GM18526 (cell line): Measurements from ENCODE around the gene CRYGS.

Experiments used
- POLR2A ChIP-seq: IDR thresholded peaks from 3 replicates; pipeline ENCODE4 v1.6.1; 2011; ENCODE audit not compliant: insufficient read length; ENCODE audit errors: extremely low read depth

CRYGS gene

GRCh38 chr3:186512570-186513302 is 31.4 kb downstream of the CRYGS start:
- no peak for TF ChIP-seq POLR2A

- TF ChIP-seq POLR2A = no peak
These were observed 32.5 kb downstream of the CRYGS start for GRCh38 chr3:186511702-186512101.

- TF ChIP-seq POLR2A = no peak
These were observed 32.9 kb downstream of the CRYGS start for GRCh38 chr3:186511245-186511644.

GRCh38 chr3:186510374-186511079 is 33.7 kb downstream of the CRYGS start:
- TF ChIP-seq POLR2A = no peak

- TF ChIP-seq POLR2A = no peak
These were observed 34.8 kb downstream of the CRYGS start for GRCh38 chr3:186509423-186509822.

- no peak for TF ChIP-seq POLR2A
These were observed 37.3 kb downstream of the CRYGS start for GRCh38 chr3:186506857-186507256.

- TF ChIP-seq POLR2A = no peak
These were observed 37.9 kb downstream of the CRYGS start for GRCh38 chr3:186506191-186506739.

GRCh38 chr3:186502966-186503712 is 41.0 kb downstream of the CRYGS start:
- TF ChIP-seq POLR2A = no peak

GRCh38 chr3:186502138-186502948 is 41.8 kb downstream of the CRYGS start:
- TF ChIP-seq POLR2A = no peak

GRCh38 chr3:186497608-186498007 is 46.6 kb downstream of the CRYGS start:
- no peak for TF ChIP-seq POLR2A

- TF ChIP-seq POLR2A = no peak
These were observed 47.5 kb downstream of the CRYGS start for GRCh38 chr3:186496635-186497034.

GRCh38 chr3:186496016-186496415 is 48.2 kb downstream of the CRYGS start:
- TF ChIP-seq POLR2A = no peak

GRCh38 chr3:186493525-186494255 is 50.5 kb downstream of the CRYGS start:
- TF ChIP-seq POLR2A = no peak

GRCh38 chr3:186492385-186492984 is 51.7 kb downstream of the CRYGS start:
- TF ChIP-seq POLR2A = no peak
